Neural cell (in vitro differentiated cells): ENCODE measurements around the gene GPR18. TPM values are rescaled to one million over a fixed set of nuclear protein-coding genes. Genes with fewer than 3 reads are reported as not detected.

Experiments
- H2AFZ ChIP-seq: fragments of 200-600, 300-800 bp; sonication (generic), shearing (Covaris generic); 2 replicates; pipeline ENCODE4 v1.6.0; 2014; ENCODE audit warnings: low read depth, mild to moderate bottlenecking, antibody characterized with exemption, low read length, moderate library complexity
- H3F3A ChIP-seq: fragments of 200-600 bp; shearing (Covaris generic); 2 replicates; pipeline ENCODE4 v1.6.1; 2016; ENCODE audit warnings: mild to moderate bottlenecking, moderate library complexity, mixed read lengths, antibody characterized with exemption, low read length; ENCODE audit not compliant: insufficient read depth, poor library complexity, severe bottlenecking
- H3K27ac ChIP-seq: fragments of 200-600, 300-800 bp; sonication (generic), shearing (Covaris generic); 2 replicates; pipeline ENCODE4 v1.5.1; 2014; ENCODE audit warnings: mild to moderate bottlenecking, low read length, moderate library complexity
- H3K27me3 ChIP-seq: fragments of 300-800, 200-600 bp; sonication (generic), shearing (Covaris generic); 2 replicates; pipeline ENCODE4 v1.6.0; 2014; ENCODE audit warnings: mild to moderate bottlenecking, low read depth, low read length, moderate library complexity; ENCODE audit not compliant: insufficient read depth
- H3K36me3 ChIP-seq: fragments of 300-800, 200-600 bp; sonication (generic), shearing (Covaris generic); 2 replicates; pipeline ENCODE4 v1.5.1; 2014; ENCODE audit warnings: mild to moderate bottlenecking, antibody characterized with exemption, low read length, moderate library complexity; ENCODE audit not compliant: insufficient read depth
- H3K4me2 ChIP-seq: fragments of 300-800, 200-600 bp; sonication (generic), shearing (Covaris generic); 2 replicates; pipeline ENCODE4 v1.6.0; 2014; ENCODE audit warnings: mild to moderate bottlenecking, low read length
- H3K4me3 ChIP-seq: fragments of 300-800, 200-600 bp; sonication (generic), shearing (Covaris generic); 2 replicates; pipeline ENCODE4 v1.5.1; 2014; ENCODE audit warnings: mild to moderate bottlenecking, low read length, moderate library complexity
- H3K79me2 ChIP-seq: fragments of 200-600 bp; shearing (Covaris generic); replicated peaks from 2 replicates; pipeline ENCODE4 v1.6.0; 2014; ENCODE audit warnings: mild to moderate bottlenecking, low read length, moderate library complexity; ENCODE audit not compliant: insufficient read depth
- H3K9ac ChIP-seq: fragments of 300-800, 200-600 bp; sonication (generic), shearing (Covaris generic); 2 replicates; pipeline ENCODE4 v1.6.1; 2016; ENCODE audit warnings: mild to moderate bottlenecking, low read length, mixed read lengths
- H3K9me2 ChIP-seq: fragments of 200-600 bp; shearing (Covaris generic); 2 replicates; pipeline ENCODE4 v1.6.1; 2016; ENCODE audit warnings: mild to moderate bottlenecking, low read length, mixed read lengths; ENCODE audit not compliant: insufficient read depth
- H3K9me3 ChIP-seq: fragments of 200-600, 300-800 bp; sonication (generic), shearing (Covaris generic); 2 replicates; pipeline ENCODE4 v1.6.1; 2016; ENCODE audit warnings: mild to moderate bottlenecking, mixed run types, low read length, moderate library complexity, mixed read lengths
- H4K20me1 ChIP-seq: fragments of 200-600 bp; shearing (Covaris generic); 2 replicates; pipeline ENCODE4 v1.6.1; 2016; ENCODE audit warnings: mild to moderate bottlenecking, mixed run types; ENCODE audit not compliant: insufficient read depth
- EP300 ChIP-seq: fragments of 450-650 bp; conservative IDR thresholded peaks from 2 replicates; pipeline ENCODE4 v1.6.1; 2014; ENCODE audit warnings: antibody characterized with exemption, mild to moderate bottlenecking, moderate library complexity; ENCODE audit not compliant: poor library complexity, severe bottlenecking
- EZH2 ChIP-seq: fragments of 200-600, 300-800 bp; shearing (Covaris generic), sonication (generic); IDR thresholded peaks from 2 replicates; pipeline ENCODE4 v1.6.1; 2014; ENCODE audit warnings: antibody characterized with exemption, low read length, borderline replicate concordance, mild to moderate bottlenecking; ENCODE audit not compliant: insufficient read depth, poor library complexity, severe bottlenecking
- MXI1 ChIP-seq: fragments of 450-650 bp; conservative IDR thresholded peaks from 2 replicates; pipeline ENCODE4 v1.6.1; 2014; ENCODE audit warnings: antibody characterized with exemption, mild to moderate bottlenecking; ENCODE audit not compliant: poor library complexity, severe bottlenecking
- POLR2AphosphoS5 ChIP-seq: IDR thresholded peaks from 2 replicates; pipeline ENCODE4 v1.6.1; 2012
- RAD21 ChIP-seq: fragments of 450-650 bp; conservative IDR thresholded peaks from 2 replicates; pipeline ENCODE4 v1.6.1; 2014; ENCODE audit warnings: antibody characterized with exemption, mild to moderate bottlenecking, moderate library complexity
- SMC3 ChIP-seq: fragments of 450-650 bp; conservative IDR thresholded peaks from 2 replicates; pipeline ENCODE4 v1.6.1; 2014; ENCODE audit warnings: antibody characterized with exemption, mild to moderate bottlenecking, moderate library complexity; ENCODE audit not compliant: poor library complexity
- TAF1 ChIP-seq: IDR thresholded peaks from 2 replicates; pipeline ENCODE4 v1.6.1; 2012; ENCODE audit warnings: low read depth
- polyA plus RNA-seq: library from polyadenylated mRNA; depleted of rRNA; stranded (reverse); fragments of >200 nt; gene quantifications from 2 replicates; pipeline ENCODE4 v1.2.3, GENCODE V29; 2014
- TF ChIP-seq, protein P1 (sequence below): fragments of 450-650 bp; IDR thresholded peaks from 2 replicates; pipeline ENCODE4 v1.5.1; 2014; ENCODE audit warnings: antibody characterized with exemption, mild to moderate bottlenecking, moderate library complexity; ENCODE audit not compliant: poor library complexity, severe bottlenecking
- TF ChIP-seq, protein P2 (sequence below): IDR thresholded peaks from 2 replicates; pipeline ENCODE4 v1.6.1; 2012; ENCODE audit warnings: borderline replicate concordance

GPR18 gene
- polyA plus RNA-seq, 1 donor from 2014 or later = not detected

DNA sequence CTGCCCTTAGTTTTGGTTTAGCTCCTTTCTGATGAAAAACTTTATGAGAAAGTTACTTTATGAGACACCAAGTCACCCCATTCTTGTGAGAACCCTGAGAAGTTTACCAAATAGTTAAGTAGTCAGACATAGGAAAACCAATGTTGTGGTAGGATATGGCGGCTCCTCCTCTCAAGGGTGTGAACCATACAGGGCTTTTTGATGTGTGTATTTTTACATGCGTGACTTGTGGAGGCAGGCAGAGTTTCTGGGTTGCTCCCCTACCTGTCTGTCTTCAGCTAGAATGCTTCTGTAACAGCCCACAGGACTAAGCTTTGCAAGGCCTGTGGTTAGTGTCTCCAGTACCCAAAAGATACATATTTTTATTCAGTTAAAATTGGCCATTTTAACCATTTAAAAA, 39.2 kb downstream of the GPR18 start:
- H3K27me3 ChIP-seq = no peaks in the 10 kb centered on the region
- H4K20me1 ChIP-seq = no peaks in the 10 kb centered on the region
- H3K79me2 ChIP-seq = peaks cover 39% of the 10 kb centered on the region

DNA sequence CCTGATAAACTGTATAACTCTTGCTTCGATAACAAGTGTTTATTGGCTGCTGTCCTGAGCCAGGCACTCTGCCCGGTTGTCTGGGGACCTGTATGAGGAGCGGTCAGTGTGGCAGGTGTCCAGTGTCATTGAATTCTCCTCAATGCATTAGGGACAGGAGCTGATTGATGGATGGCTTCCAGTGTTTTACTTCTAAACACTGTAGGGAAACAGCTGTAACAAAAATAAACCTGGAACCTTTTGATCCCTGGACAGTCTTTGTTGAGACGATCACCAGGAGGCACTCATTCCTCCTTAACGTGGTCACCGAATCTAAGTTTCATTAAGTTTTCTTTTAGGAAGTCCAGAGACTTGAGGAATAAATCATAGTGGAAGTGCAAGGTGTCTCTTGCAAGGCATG, 39.6 kb downstream of the GPR18 start:
- H3K4me2 ChIP-seq = no peak overlapping the region
- H2AFZ ChIP-seq = no peak overlapping the region
- no peaks in the 10 kb centered on the region for H3K9me2 ChIP-seq
- H3K9ac ChIP-seq = no peak overlapping the region
- peaks cover 39% of the 10 kb centered on the region for H3K79me2 ChIP-seq
- TF ChIP-seq EP300 (no peak), SMC3 (no peak), RAD21 (no peak), EZH2 (no peak), POLR2AphosphoS5 (no peak), TAF1 (no peak), MXI1 (no peak)
- TF ChIP-seq, protein P1, sequence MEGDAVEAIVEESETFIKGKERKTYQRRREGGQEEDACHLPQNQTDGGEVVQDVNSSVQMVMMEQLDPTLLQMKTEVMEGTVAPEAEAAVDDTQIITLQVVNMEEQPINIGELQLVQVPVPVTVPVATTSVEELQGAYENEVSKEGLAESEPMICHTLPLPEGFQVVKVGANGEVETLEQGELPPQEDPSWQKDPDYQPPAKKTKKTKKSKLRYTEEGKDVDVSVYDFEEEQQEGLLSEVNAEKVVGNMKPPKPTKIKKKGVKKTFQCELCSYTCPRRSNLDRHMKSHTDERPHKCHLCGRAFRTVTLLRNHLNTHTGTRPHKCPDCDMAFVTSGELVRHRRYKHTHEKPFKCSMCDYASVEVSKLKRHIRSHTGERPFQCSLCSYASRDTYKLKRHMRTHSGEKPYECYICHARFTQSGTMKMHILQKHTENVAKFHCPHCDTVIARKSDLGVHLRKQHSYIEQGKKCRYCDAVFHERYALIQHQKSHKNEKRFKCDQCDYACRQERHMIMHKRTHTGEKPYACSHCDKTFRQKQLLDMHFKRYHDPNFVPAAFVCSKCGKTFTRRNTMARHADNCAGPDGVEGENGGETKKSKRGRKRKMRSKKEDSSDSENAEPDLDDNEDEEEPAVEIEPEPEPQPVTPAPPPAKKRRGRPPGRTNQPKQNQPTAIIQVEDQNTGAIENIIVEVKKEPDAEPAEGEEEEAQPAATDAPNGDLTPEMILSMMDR = no peak
- TF ChIP-seq, protein P2, sequence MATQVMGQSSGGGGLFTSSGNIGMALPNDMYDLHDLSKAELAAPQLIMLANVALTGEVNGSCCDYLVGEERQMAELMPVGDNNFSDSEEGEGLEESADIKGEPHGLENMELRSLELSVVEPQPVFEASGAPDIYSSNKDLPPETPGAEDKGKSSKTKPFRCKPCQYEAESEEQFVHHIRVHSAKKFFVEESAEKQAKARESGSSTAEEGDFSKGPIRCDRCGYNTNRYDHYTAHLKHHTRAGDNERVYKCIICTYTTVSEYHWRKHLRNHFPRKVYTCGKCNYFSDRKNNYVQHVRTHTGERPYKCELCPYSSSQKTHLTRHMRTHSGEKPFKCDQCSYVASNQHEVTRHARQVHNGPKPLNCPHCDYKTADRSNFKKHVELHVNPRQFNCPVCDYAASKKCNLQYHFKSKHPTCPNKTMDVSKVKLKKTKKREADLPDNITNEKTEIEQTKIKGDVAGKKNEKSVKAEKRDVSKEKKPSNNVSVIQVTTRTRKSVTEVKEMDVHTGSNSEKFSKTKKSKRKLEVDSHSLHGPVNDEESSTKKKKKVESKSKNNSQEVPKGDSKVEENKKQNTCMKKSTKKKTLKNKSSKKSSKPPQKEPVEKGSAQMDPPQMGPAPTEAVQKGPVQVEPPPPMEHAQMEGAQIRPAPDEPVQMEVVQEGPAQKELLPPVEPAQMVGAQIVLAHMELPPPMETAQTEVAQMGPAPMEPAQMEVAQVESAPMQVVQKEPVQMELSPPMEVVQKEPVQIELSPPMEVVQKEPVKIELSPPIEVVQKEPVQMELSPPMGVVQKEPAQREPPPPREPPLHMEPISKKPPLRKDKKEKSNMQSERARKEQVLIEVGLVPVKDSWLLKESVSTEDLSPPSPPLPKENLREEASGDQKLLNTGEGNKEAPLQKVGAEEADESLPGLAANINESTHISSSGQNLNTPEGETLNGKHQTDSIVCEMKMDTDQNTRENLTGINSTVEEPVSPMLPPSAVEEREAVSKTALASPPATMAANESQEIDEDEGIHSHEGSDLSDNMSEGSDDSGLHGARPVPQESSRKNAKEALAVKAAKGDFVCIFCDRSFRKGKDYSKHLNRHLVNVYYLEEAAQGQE = no peak
- no peaks in the 10 kb centered on the region for H3K27me3 ChIP-seq
- H3K36me3 ChIP-seq = no peaks in the 10 kb centered on the region
- H3K9me3 ChIP-seq = peaks cover 2% of the 10 kb centered on the region
- H4K20me1 ChIP-seq = no peaks in the 10 kb centered on the region
- H3K27ac ChIP-seq = no peak overlapping the region
- H3K4me3 ChIP-seq = no peak overlapping the region
- H3F3A ChIP-seq = no peaks in the 10 kb centered on the region

More for the DNA sequence above, 39.2 kb downstream of the GPR18 start:
- no peak overlapping the region for H3K9ac ChIP-seq
- H3K9me2 ChIP-seq = no peaks in the 10 kb centered on the region
- H3K4me3 ChIP-seq = no peak overlapping the region
- TF ChIP-seq RAD21 (no peak), MXI1 (no peak), TAF1 (no peak), EP300 (no peak), POLR2AphosphoS5 (no peak), EZH2 (no peak)
- TF ChIP-seq, protein P2 = no peak
- TF ChIP-seq, protein P1 = no peak
- no peaks in the 10 kb centered on the region for H3F3A ChIP-seq
- no peak overlapping the region for H3K4me2 ChIP-seq
- peaks cover 2% of the 10 kb centered on the region for H3K9me3 ChIP-seq
- H3K27ac ChIP-seq = no peak overlapping the region
- no peak overlapping the region for H2AFZ ChIP-seq
- H3K36me3 ChIP-seq = no peaks in the 10 kb centered on the region
